ENCODE results near the gene TBC1D22A. TPM values are rescaled to one million over a fixed set of nuclear protein-coding genes. Genes with fewer than 3 reads are reported as not detected.

Gene TBC1D22A, protein sequence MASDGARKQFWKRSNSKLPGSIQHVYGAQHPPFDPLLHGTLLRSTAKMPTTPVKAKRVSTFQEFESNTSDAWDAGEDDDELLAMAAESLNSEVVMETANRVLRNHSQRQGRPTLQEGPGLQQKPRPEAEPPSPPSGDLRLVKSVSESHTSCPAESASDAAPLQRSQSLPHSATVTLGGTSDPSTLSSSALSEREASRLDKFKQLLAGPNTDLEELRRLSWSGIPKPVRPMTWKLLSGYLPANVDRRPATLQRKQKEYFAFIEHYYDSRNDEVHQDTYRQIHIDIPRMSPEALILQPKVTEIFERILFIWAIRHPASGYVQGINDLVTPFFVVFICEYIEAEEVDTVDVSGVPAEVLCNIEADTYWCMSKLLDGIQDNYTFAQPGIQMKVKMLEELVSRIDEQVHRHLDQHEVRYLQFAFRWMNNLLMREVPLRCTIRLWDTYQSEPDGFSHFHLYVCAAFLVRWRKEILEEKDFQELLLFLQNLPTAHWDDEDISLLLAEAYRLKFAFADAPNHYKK
- total RNA-seq (2022): 27.6 and 28.2 TPM in 2 replicates
- Bru-seq, nascent RNA: percentile 73 among the genes with signal in this experiment
- percentile 65 among the genes with signal in this experiment for BruChase-seq, experiment 1, labeled RNA remaining after a 6-hour chase
- BruChase-seq, experiment 2, labeled RNA remaining after a 2-hour chase: percentile 64 among the genes with signal in this experiment
- long read RNA-seq, transcript TBC1D22A-201 (13 exons, 3,787 nt): major isoform, 11 of 28 reads
- long read RNA-seq, partial matches to known transcripts: 4 of 28 reads
- long read RNA-seq, other reads (novel, unspliced or antisense): 11 of 28 reads

DNA sequence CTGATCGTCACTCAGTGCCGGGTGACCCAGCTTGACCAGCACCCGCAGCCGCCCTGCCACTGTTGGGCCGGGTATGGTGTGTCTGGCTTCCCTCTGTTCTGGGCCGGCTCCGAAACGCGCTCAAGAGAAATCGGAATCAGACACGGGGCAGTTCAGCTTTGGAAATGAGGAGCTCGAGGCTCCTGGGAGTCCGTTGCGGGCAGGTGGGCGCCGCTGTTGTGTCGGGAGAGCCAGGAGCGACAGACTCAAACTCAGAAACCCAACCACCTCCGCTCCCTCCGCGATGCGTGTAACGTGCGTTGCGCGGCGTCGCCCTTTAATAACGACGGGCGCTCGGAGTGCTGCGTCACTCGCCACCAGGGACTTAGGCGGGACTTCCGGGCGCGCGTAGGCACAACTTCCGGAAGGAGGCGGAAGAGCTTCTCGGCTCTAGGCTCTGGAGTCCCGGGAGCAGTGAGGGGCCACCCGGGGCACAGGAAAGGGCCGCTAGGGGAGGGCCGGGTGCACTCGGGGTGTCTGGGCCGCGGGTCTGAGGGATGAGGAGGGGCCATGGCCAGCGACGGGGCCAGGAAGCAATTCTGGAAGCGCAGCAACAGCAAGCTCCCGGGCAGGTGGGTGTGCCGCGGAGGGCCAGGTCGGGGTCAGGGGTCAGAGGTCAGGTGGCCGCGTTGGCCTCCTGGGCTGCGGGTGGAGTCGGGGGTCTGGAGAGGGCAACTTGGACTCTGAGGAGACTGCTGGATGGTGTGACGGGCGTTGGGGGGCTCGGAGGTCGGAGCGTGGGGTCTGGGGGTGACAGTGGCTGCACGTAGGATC lies at the start of gene TBC1D22A:
Gene TBC1D22A (plus strand): TSS at position 413 of the 813 bp plus-strand sequence. CDS start 137 bp downstream, at position 550.
- Mint-ChIP-seq H3K4me1 (ENCODE audit: low read depth, unreplicated experiment) (peaks cover 47% of the 10 kb centered on the region), H3K9me3 (ENCODE audit: low read depth, unreplicated experiment) (no peaks in the 10 kb centered on the region), H3K27ac (ENCODE audit: unreplicated experiment) (peak within 1 kb of the TSS; percentile 96), H3K36me3 (ENCODE audit: insufficient read depth, unreplicated experiment) (peaks cover 32% of the 10 kb centered on the region), H3K27me3 (ENCODE audit: unreplicated experiment) (no peaks in the 10 kb centered on the region), H3K4me3 (ENCODE audit: low read depth, unreplicated experiment) (peak within 1 kb of the TSS; percentile 97)
- TF ChIP-seq, protein P1, sequence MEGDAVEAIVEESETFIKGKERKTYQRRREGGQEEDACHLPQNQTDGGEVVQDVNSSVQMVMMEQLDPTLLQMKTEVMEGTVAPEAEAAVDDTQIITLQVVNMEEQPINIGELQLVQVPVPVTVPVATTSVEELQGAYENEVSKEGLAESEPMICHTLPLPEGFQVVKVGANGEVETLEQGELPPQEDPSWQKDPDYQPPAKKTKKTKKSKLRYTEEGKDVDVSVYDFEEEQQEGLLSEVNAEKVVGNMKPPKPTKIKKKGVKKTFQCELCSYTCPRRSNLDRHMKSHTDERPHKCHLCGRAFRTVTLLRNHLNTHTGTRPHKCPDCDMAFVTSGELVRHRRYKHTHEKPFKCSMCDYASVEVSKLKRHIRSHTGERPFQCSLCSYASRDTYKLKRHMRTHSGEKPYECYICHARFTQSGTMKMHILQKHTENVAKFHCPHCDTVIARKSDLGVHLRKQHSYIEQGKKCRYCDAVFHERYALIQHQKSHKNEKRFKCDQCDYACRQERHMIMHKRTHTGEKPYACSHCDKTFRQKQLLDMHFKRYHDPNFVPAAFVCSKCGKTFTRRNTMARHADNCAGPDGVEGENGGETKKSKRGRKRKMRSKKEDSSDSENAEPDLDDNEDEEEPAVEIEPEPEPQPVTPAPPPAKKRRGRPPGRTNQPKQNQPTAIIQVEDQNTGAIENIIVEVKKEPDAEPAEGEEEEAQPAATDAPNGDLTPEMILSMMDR (IDR thresholded peaks at IDR 0.05; ENCODE audit: unreplicated experiment): no peak
- DNase-seq: peak; percentile 94
- intact Hi-C loops (cut with micrococcal nuclease; ENCODE audit: unreplicated experiment): no loop called here
- BruUV-seq (replicated peaks): no TSS peak
- CTCF ChIA-PET: interaction anchor here (0.7 to 1.7 kb wide), 9 partner anchors 8 to 1478 kb away, joined by 3 to 8 read pairs (median 5); partner anchors contain the start of gene UPK3A

DNA sequence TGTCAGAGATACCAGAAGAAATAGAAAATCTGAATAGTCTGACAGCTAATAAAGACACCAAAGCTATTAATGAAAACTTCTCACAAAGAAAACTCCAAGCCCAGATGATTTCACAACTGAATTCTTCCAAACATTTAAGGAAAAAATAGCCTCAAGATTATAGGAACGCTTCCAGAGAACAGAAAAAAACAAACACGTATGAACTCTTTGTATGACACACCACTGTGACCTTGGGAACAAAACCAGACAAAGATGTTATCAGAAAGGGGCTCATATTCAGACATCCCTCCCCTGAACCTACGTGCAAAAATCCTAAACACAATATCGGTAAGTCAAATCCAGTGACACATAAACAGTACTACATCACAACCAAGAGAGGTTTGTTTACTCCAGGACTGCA lies 47.9 kb upstream of the TBC1D22A start:
- no peak for DNase-seq
- intact Hi-C loops (cut with micrococcal nuclease; ENCODE audit: unreplicated experiment): no loop called here
- Mint-ChIP-seq H3K4me1 (ENCODE audit: low read depth, unreplicated experiment) (no peaks in the 10 kb centered on the region), H3K4me3 (ENCODE audit: low read depth, unreplicated experiment) (no peak overlapping the region), H3K27me3 (ENCODE audit: unreplicated experiment) (no peaks in the 10 kb centered on the region), H3K36me3 (ENCODE audit: insufficient read depth, unreplicated experiment) (peaks cover 17% of the 10 kb centered on the region), H3K9me3 (ENCODE audit: low read depth, unreplicated experiment) (no peaks in the 10 kb centered on the region), H3K27ac (ENCODE audit: unreplicated experiment) (no peak overlapping the region)
- BruUV-seq (replicated peaks): no TSS peak
- CTCF ChIA-PET: no interaction called here
- TF ChIP-seq, protein P1 (IDR thresholded peaks at IDR 0.05; ENCODE audit: unreplicated experiment): no peak

DNA sequence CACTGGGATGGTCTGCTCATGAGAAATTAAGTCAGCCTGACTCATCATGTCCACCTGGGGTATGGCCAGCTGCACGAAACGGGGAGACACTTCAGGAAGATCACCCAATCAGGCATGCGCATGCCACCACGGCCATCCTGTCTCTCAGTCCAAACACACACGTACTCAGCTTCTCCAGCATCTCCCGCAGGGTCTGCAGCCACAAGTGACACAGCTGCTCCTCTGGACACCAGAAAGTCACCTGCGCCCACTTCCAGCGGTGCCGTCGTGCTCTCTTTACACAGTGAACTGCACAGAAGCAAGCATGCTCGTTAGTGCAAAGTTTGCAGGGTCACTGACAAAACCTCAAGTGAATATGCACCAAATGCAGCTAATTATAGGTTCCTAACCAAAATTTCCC lies 42.5 kb upstream of the TBC1D22A start:
- CTCF ChIA-PET: no interaction called here
- intact Hi-C loops (cut with micrococcal nuclease; ENCODE audit: unreplicated experiment): no loop called here
- no peak overlapping the region for H3K27ac Mint-ChIP-seq (ENCODE audit: unreplicated experiment)
- no peaks in the 10 kb centered on the region for H3K9me3 Mint-ChIP-seq (ENCODE audit: low read depth, unreplicated experiment)
- H3K4me1 Mint-ChIP-seq (ENCODE audit: low read depth, unreplicated experiment): no peaks in the 10 kb centered on the region
- TF ChIP-seq, protein P1 (IDR thresholded peaks at IDR 0.05; ENCODE audit: unreplicated experiment): no peak
- BruUV-seq (replicated peaks): no TSS peak
- DNase-seq: no peak
- H3K36me3 Mint-ChIP-seq (ENCODE audit: insufficient read depth, unreplicated experiment): peaks cover 23% of the 10 kb centered on the region
- H3K27me3 Mint-ChIP-seq (ENCODE audit: unreplicated experiment): no peaks in the 10 kb centered on the region
- no peak overlapping the region for H3K4me3 Mint-ChIP-seq (ENCODE audit: low read depth, unreplicated experiment)

DNA sequence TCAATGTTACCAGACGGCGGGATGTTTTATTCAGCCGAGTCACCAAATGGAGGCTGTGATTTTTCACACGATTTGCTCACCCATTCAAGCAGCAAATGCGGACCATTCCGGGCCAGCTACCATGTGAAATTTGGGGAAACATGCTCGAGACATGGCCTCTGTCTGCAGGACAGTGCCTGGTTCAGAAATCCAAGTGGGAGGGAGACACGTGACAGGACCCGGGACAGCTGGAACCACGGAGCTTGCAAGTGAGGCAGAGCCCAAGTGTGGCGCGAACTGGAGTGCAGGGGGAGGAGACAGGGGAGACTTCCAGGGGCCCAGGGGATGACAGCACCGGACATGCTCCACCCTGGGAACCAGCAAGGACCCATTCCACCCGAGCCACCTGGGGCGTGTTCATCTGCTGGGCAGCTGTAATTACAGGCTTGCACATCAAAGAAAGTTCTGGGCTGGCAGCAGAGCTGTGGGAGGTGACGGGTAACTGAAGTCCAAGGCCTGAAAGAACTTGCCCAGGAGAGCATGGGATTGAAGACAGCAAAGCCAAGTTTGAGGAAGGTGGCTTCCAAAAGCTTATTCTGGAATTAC lies 40.9 kb upstream of the TBC1D22A start:
- DNase-seq: no peak

More for the DNA sequence above, 40.9 kb upstream of the TBC1D22A start:
- Mint-ChIP-seq H3K4me3 (ENCODE audit: low read depth, unreplicated experiment) (no peak overlapping the region), H3K9me3 (ENCODE audit: low read depth, unreplicated experiment) (no peaks in the 10 kb centered on the region), H3K27ac (ENCODE audit: unreplicated experiment) (no peak overlapping the region), H3K36me3 (ENCODE audit: insufficient read depth, unreplicated experiment) (peaks cover 23% of the 10 kb centered on the region), H3K4me1 (ENCODE audit: low read depth, unreplicated experiment) (no peaks in the 10 kb centered on the region), H3K27me3 (ENCODE audit: unreplicated experiment) (no peaks in the 10 kb centered on the region)
- intact Hi-C loops (cut with micrococcal nuclease; ENCODE audit: unreplicated experiment): no loop called here
- BruUV-seq (replicated peaks): no TSS peak
- CTCF ChIA-PET: no interaction called here
- TF ChIP-seq, protein P1 (IDR thresholded peaks at IDR 0.05; ENCODE audit: unreplicated experiment): no peak
